ENCODE data around the gene UBE2QL1. TPM values are rescaled to one million over a fixed set of nuclear protein-coding genes. Genes with fewer than 3 reads are reported as not detected.

The UBE2QL1 gene
- total RNA-seq, 1 donor from 2014 or later = 4.4 TPM

GRCh38 chr5:6404129-6404528 lies 44.5 kb upstream of the UBE2QL1 start:
- Mint-ChIP-seq H3K27ac (no peak overlapping the region), H3K9me3 (peaks cover 2% of the 10 kb centered on the region), H3K27me3 (ENCODE audit: low read depth) (peaks cover 66% of the 10 kb centered on the region), H3K4me1 (no peaks in the 10 kb centered on the region), H3K36me3 (no peaks in the 10 kb centered on the region), H3K4me3 (no peak overlapping the region)
- TF ChIP-seq, protein P1, sequence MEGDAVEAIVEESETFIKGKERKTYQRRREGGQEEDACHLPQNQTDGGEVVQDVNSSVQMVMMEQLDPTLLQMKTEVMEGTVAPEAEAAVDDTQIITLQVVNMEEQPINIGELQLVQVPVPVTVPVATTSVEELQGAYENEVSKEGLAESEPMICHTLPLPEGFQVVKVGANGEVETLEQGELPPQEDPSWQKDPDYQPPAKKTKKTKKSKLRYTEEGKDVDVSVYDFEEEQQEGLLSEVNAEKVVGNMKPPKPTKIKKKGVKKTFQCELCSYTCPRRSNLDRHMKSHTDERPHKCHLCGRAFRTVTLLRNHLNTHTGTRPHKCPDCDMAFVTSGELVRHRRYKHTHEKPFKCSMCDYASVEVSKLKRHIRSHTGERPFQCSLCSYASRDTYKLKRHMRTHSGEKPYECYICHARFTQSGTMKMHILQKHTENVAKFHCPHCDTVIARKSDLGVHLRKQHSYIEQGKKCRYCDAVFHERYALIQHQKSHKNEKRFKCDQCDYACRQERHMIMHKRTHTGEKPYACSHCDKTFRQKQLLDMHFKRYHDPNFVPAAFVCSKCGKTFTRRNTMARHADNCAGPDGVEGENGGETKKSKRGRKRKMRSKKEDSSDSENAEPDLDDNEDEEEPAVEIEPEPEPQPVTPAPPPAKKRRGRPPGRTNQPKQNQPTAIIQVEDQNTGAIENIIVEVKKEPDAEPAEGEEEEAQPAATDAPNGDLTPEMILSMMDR (IDR thresholded peaks at IDR 0.05; ENCODE audit: unreplicated experiment) = no peak
- DNase-seq (ENCODE audit: low spot score in 2 of 2, unreplicated experiment in 2 of 2) = no peak

DNA sequence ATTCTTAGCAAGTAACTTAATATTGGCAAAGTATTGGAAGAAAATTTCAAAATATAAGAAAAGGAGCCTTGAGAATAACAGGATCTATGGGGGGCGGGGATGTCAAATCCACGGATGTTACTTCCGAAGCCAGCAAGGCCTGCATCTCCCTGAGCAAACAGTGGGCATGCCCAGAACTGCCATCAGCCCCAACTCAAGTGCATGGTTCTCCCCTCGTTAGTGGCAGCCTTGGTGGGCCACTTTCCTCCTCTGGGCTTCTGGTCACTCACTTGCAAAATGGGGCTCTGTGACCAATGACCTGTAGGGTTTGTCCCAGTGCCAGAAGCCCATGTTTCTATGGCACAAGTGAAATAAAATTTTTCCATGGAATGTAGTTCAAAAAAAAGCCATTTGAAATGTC lies 43.1 kb upstream of the UBE2QL1 start:
- H3K27me3 Mint-ChIP-seq (ENCODE audit: low read depth) = peaks cover 57% of the 10 kb centered on the region
- H3K9me3 Mint-ChIP-seq = peaks cover 4% of the 10 kb centered on the region
- H3K27ac Mint-ChIP-seq = no peak overlapping the region
- no peaks in the 10 kb centered on the region for H3K4me1 Mint-ChIP-seq
- no peak overlapping the region for H3K4me3 Mint-ChIP-seq
- TF ChIP-seq, protein P1 (IDR thresholded peaks at IDR 0.05; ENCODE audit: unreplicated experiment) = no peak
- H3K36me3 Mint-ChIP-seq = no peaks in the 10 kb centered on the region
- no peak for DNase-seq (ENCODE audit: low spot score in 2 of 2, unreplicated experiment in 2 of 2)

- Mint-ChIP-seq H3K4me3 (no peak overlapping the region), H3K36me3 (no peaks in the 10 kb centered on the region), H3K27ac (no peak overlapping the region), H3K4me1 (peaks cover 2% of the 10 kb centered on the region), H3K9me3 (peaks cover 4% of the 10 kb centered on the region), H3K27me3 (ENCODE audit: low read depth) (peaks cover 42% of the 10 kb centered on the region)
- TF ChIP-seq, protein P1 (IDR thresholded peaks at IDR 0.05; ENCODE audit: unreplicated experiment) = no peak
- no peak for DNase-seq (ENCODE audit: low spot score in 2 of 2, unreplicated experiment in 2 of 2)
These were observed 41.0 kb upstream of the UBE2QL1 start for GRCh38 chr5:6407558-6408259.

GRCh38 chr5:6408260-6408596 lies 40.4 kb upstream of the UBE2QL1 start:
- Mint-ChIP-seq H3K36me3 (no peaks in the 10 kb centered on the region), H3K27me3 (ENCODE audit: low read depth) (peaks cover 43% of the 10 kb centered on the region), H3K4me3 (no peak overlapping the region), H3K27ac (no peak overlapping the region), H3K9me3 (peaks cover 4% of the 10 kb centered on the region), H3K4me1 (peaks cover 6% of the 10 kb centered on the region)
- TF ChIP-seq, protein P1 (IDR thresholded peaks at IDR 0.05; ENCODE audit: unreplicated experiment) = no peak
- DNase-seq (ENCODE audit: low spot score in 2 of 2, unreplicated experiment in 2 of 2) = no peak

DNA sequence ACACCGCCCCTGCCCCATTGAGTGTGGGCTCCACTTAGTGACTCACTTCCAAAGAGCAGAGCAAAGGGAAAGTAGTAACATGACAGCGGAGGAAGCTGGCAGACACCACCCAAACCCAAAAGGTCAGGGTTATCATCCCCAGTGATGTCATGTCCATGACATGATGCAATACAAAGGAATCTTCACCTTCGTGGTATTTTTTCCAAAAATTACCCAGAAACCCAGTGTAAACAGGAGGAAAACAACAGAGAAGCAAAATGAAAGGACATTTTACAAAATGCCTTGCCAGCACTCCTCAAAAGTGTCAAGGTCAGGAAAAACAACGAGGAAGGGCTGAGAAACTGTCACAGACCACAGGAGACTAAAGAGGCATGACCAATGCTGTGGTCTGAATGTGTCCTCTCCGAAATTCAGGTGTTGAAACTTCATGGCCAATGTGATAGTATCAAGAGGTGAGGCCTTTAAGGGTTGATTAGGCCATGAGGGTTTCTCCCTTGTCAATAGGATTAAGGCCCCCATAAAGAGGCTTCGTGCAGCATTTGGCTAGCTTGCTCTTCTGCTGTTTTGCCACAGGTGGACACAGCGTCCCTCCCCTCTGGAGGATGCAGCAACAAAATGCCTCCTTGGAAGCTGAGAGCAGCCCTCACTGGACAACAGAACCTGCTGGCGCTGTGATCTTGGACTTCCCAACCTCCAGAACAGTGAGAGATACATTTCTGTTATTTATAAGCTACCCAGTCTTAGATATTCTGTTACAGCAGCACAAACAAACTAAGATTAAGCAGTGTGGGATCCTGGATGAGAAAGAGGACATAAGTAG lies 39.8 kb upstream of the UBE2QL1 start:
- H3K4me1 Mint-ChIP-seq = peaks cover 6% of the 10 kb centered on the region
- no peak for DNase-seq (ENCODE audit: low spot score in 2 of 2, unreplicated experiment in 2 of 2)
- H3K27me3 Mint-ChIP-seq (ENCODE audit: low read depth) = peaks cover 39% of the 10 kb centered on the region
- peaks cover 4% of the 10 kb centered on the region for H3K9me3 Mint-ChIP-seq
- H3K36me3 Mint-ChIP-seq = no peaks in the 10 kb centered on the region
- TF ChIP-seq, protein P1 (IDR thresholded peaks at IDR 0.05; ENCODE audit: unreplicated experiment) = no peak
- H3K27ac Mint-ChIP-seq = no peak overlapping the region
- no peak overlapping the region for H3K4me3 Mint-ChIP-seq
